Measurements from ENCODE around the gene ME3. TPM values are rescaled to one million over a fixed set of nuclear protein-coding genes. Genes with fewer than 3 reads are reported as not detected.
"Not testable (repeated sequence)": the region's sequence is repeated elsewhere in the genome, so short reads cannot be mapped to it uniquely, and the experiment has no call there.

ME3 gene
- total RNA-seq, 2 donors from 2014 or later = 13.8 to 20.3 TPM

GRCh38 chr11:86569109-86569508, 103.3 kb downstream of the ME3 start:
- intact Hi-C loops (cut with DNase I) = no loop called here
- Histone ChIP-seq H3K4me1 (peaks cover 7% of the 10 kb centered on the region), H3K27me3 (no peaks in the 10 kb centered on the region), H3K27ac (no peak overlapping the region), H3K4me3 (no peak overlapping the region), H3K36me3 (no peaks in the 10 kb centered on the region), H3K9me3 (no peaks in the 10 kb centered on the region), H3K9ac (ENCODE audit: low read depth in 2 of 2, low read length in 2 of 2) (no peak overlapping the region)
- no peak for DNase-seq
- TF ChIP-seq CTCF (IDR thresholded peaks at IDR 0.05) = no peak

GRCh38 chr11:86565801-86566312, 106.6 kb downstream of the ME3 start:
- no peaks in the 10 kb centered on the region for H3K9me3 ChIP-seq
- H3K9ac ChIP-seq (ENCODE audit: low read depth in 2 of 2, low read length in 2 of 2) = no peak overlapping the region
- peaks cover 7% of the 10 kb centered on the region for H3K4me1 ChIP-seq
- no peak overlapping the region for H3K27ac ChIP-seq
- TF ChIP-seq CTCF (IDR thresholded peaks at IDR 0.05) = no peak
- H3K27me3 ChIP-seq = no peaks in the 10 kb centered on the region
- no peaks in the 10 kb centered on the region for H3K36me3 ChIP-seq
- no peak overlapping the region for H3K4me3 ChIP-seq
- no peak for DNase-seq
- intact Hi-C loops (cut with DNase I) = no loop called here

GRCh38 chr11:86565388-86565787, 107.0 kb downstream of the ME3 start:
- intact Hi-C loops (cut with DNase I) = no loop called here
- H3K9ac ChIP-seq (ENCODE audit: low read depth in 2 of 2, low read length in 2 of 2) = no peak overlapping the region
- no peaks in the 10 kb centered on the region for H3K27me3 ChIP-seq
- no peak for DNase-seq
- no peaks in the 10 kb centered on the region for H3K9me3 ChIP-seq
- no peaks in the 10 kb centered on the region for H3K36me3 ChIP-seq
- no peak overlapping the region for H3K4me3 ChIP-seq
- no peak for TF ChIP-seq CTCF (IDR thresholded peaks at IDR 0.05)
- no peak overlapping the region for H3K27ac ChIP-seq
- peaks cover 6% of the 10 kb centered on the region for H3K4me1 ChIP-seq

GRCh38 chr11:86562842-86563241, 109.6 kb downstream of the ME3 start:
- H3K9me3 ChIP-seq; intact Hi-C loops (cut with DNase I); H3K27ac ChIP-seq; DNase-seq; H3K4me1 ChIP-seq; H3K9ac ChIP-seq (ENCODE audit: low read depth in 2 of 2, low read length in 2 of 2); H3K36me3 ChIP-seq; H3K4me3 ChIP-seq; H3K27me3 ChIP-seq: not testable (repeated sequence)

GRCh38 chr11:86559311-86559945, 113.0 kb downstream of the ME3 start:
- Histone ChIP-seq H3K36me3 (no peaks in the 10 kb centered on the region), H3K9ac (ENCODE audit: low read depth in 2 of 2, low read length in 2 of 2) (no peak overlapping the region), H3K4me1 (no peaks in the 10 kb centered on the region), H3K27me3 (no peaks in the 10 kb centered on the region), H3K9me3 (no peaks in the 10 kb centered on the region), H3K27ac (no peak overlapping the region), H3K4me3 (no peak overlapping the region)
- intact Hi-C loops (cut with DNase I) = no loop called here
- DNase-seq = no peak
- no peak for TF ChIP-seq CTCF (IDR thresholded peaks at IDR 0.05)

GRCh38 chr11:86558841-86559240, 113.6 kb downstream of the ME3 start:
- H3K27me3 ChIP-seq = no peaks in the 10 kb centered on the region
- no peak overlapping the region for H3K9ac ChIP-seq (ENCODE audit: low read depth in 2 of 2, low read length in 2 of 2)
- H3K4me1 ChIP-seq = no peaks in the 10 kb centered on the region
- intact Hi-C loops (cut with DNase I) = no loop called here
- no peaks in the 10 kb centered on the region for H3K9me3 ChIP-seq
- no peak overlapping the region for H3K4me3 ChIP-seq
- H3K27ac ChIP-seq = no peak overlapping the region
- no peaks in the 10 kb centered on the region for H3K36me3 ChIP-seq
- no peak for TF ChIP-seq CTCF (IDR thresholded peaks at IDR 0.05)
- DNase-seq = no peak

Data from colonic mucosa (tissue), 4 donors.